ENCODE measurements around the gene TUBA4B. TPM values are rescaled to one million over a fixed set of nuclear protein-coding genes. Genes with fewer than 3 reads are reported as not detected.

TUBA4B gene
- total and polyA plus RNA-seq, 2 of the 4 experiments (the other 2 are of a cell fraction) = not detected

- no peak for TF ChIP-seq CHD1 (IDR thresholded peaks at IDR 0.05; ENCODE audit: low read depth, low read length)
These were observed 43.8 kb downstream of the TUBA4B start (continued) for GRCh38 chr2:219296631-219297391.

GRCh38 chr2:219297766-219298456, 44.9 kb downstream of the TUBA4B start:
- ATAC-seq (ENCODE audit: low read depth) (no peak), DNase-seq (no peak)
- Histone ChIP-seq H4K20me1 (ENCODE audit: insufficient read depth, low read length) (no peaks in the 10 kb centered on the region), H2AK9ac (replicated peaks; ENCODE audit: low read depth, low read length, poor library complexity) (peak overlapping the region; percentile 69), H3K4me3 (ENCODE audit: insufficient read depth, low read depth, low read length) (no peak overlapping the region), H3K27me3 (ENCODE audit: control insufficient read depth, insufficient read depth, low read length) (no peaks in the 10 kb centered on the region), H3K56ac (ENCODE audit: extremely low read depth, insufficient read depth, low read length) (no peak overlapping the region), H4K8ac (ENCODE audit: low read depth in 2 of 2, low read length in 2 of 2) (no peak overlapping the region), H4K91ac (ENCODE audit: insufficient read depth, low read depth, low read length) (no peak overlapping the region), H2BK120ac (ENCODE audit: low read depth, low read length) (no peak overlapping the region), H3K27ac (ENCODE audit: insufficient read depth, low read length) (no peak overlapping the region), H2AFZ (replicated peaks; ENCODE audit: low read length, poor library complexity) (no peak overlapping the region), H4K5ac (ENCODE audit: low read depth, low read length) (no peak overlapping the region), H3K4me1 (ENCODE audit: control insufficient read depth, insufficient read depth, low read length) (peaks cover 8% of the 10 kb centered on the region; the same call in 1 of the 2 replicates), H2BK5ac (ENCODE audit: low read depth, low read length, poor library complexity, severe bottlenecking) (no peak overlapping the region), H3K9me1 (ENCODE audit: insufficient read depth, low read length) (no peaks in the 10 kb centered on the region), H3K9me3 (ENCODE audit: control insufficient read depth, insufficient read depth, low read length) (no peaks in the 10 kb centered on the region), H3K4ac (ENCODE audit: low read depth, low read length) (no peak overlapping the region), H3K79me1 (ENCODE audit: low read depth in 1 of 2, low read length in 2 of 2) (no peaks in the 10 kb centered on the region), H2AK5ac (ENCODE audit: low read depth, low read length) (no peak overlapping the region), H3K36me3 (ENCODE audit: control insufficient read depth, insufficient read depth, low read length) (peaks cover 4% of the 10 kb centered on the region), H2BK15ac (ENCODE audit: low read depth, low read length) (no peak overlapping the region), H3K14ac (replicated peaks; ENCODE audit: low read depth, low read length) (no peak overlapping the region), H3K9ac (ENCODE audit: low read depth, low read length) (no peak overlapping the region), H2BK20ac (ENCODE audit: low read depth, low read length) (no peak overlapping the region), H3K4me2 (ENCODE audit: low read depth, low read length) (no peak overlapping the region), H3K18ac (ENCODE audit: low read depth, low read length) (no peak overlapping the region), H3K23ac (ENCODE audit: low read depth, low read length) (no peak overlapping the region)
- intact Hi-C loops (cut with micrococcal nuclease) = loop anchor here (1.0 to 5.0 kb wide), 4 partner anchors 79 to 241 kb away; partner anchors contain the start of gene NHEJ1
- ChIA-PET POLR2A (ENCODE audit: unreplicated experiment) (no interaction called here), CTCF (no interaction called here)
- TF ChIP-seq CTCF (conservative IDR thresholded peaks at IDR 0.05; ENCODE audit: low read depth, low read length) (peak; percentile 28; the same call in 1 of the 2 replicates), USF2 (IDR thresholded peaks at IDR 0.05; ENCODE audit: low read depth, low read length) (no peak), MAZ (IDR thresholded peaks at IDR 0.05; ENCODE audit: borderline replicate concordance, low read depth, low read length) (no peak), CEBPB (IDR thresholded peaks at IDR 0.05; ENCODE audit: low read depth, low read length) (no peak), CHD1 (IDR thresholded peaks at IDR 0.05; ENCODE audit: low read depth, low read length) (no peak), POLR2A (IDR thresholded peaks at IDR 0.05; ENCODE audit: low read depth, low read length) (no peak), ELK1 (IDR thresholded peaks at IDR 0.05; ENCODE audit: borderline replicate concordance, low read depth, low read length) (no peak), RFX5 (IDR thresholded peaks at IDR 0.05; ENCODE audit: low read depth, low read length) (no peak)
- 100% methylated on average over 3 of the region's 14 CpGs; no CpG with 5 or more reads in 1 of the 2 experiments for WGBS, 2 experiments (ENCODE audit: extremely low coverage in 2 of 2, insufficient read length in 1 of 2)
- in situ Hi-C loops (cut with MboI; ENCODE audit: low sequenced_read_pairs) = loop anchor here (5.0 kb wide), 1 partner anchor 126 kb away; the partner anchor contains the start of gene SLC23A3
- dilution Hi-C loops (cut with HindIII; ENCODE audit: low sequenced_read_pairs, unreplicated experiment) = no loop called here
- BruUV-seq (replicated peaks) = no TSS peak
